ENCODE data around the gene RDX.
"Not testable (repeated sequence)": the region's sequence is repeated elsewhere in the genome, so short reads cannot be mapped to it uniquely, and the experiment has no call there.

Gene RDX

DNA sequence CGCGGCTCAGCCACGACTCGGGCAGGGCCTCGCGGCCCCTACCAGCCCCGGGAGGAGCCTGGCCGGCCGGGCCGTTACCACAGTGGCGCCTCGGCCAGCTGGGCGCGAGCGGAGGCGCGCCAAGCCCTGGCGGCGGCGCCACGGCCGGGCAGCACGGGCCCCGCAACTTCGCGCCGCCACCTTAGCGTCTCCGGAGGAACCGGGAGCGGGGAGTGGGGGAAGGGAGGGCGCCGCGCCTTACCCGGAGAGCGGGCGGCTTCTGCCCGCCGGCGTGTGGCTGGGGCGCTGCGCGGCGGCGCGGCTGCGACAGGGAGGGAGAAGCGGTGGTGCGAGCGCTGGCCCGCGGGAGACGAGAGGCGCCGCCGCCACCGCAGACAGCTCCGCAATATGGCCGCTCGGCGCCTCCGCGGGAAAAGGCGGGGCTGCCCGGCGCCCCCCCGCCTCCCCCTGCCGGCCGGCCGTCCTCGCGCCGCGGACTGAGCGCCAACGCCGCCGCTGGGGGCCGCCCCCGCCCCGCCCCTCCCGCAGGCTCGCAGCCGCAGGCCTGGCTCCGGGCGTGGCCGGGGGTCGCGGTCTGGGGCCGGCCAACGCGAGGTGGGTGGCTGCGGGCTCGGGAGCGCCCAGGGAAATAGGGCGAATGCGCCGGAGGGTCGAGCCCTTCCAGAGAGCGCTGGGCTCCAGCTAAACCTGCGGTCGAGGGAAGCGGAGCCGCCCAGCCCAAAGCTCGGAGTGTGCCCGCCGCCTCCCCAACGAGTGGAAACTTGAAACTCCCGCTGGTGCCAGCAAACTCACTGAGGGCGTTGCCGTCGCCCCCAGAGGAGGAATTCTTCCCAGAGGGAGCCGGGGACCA, at the start of gene RDX:
Gene RDX (minus strand): TSS at position 389 of the 850 bp plus-strand sequence. CDS start 16,922 bp downstream, outside the sequence.
- DNase-seq = no peak

DNA sequence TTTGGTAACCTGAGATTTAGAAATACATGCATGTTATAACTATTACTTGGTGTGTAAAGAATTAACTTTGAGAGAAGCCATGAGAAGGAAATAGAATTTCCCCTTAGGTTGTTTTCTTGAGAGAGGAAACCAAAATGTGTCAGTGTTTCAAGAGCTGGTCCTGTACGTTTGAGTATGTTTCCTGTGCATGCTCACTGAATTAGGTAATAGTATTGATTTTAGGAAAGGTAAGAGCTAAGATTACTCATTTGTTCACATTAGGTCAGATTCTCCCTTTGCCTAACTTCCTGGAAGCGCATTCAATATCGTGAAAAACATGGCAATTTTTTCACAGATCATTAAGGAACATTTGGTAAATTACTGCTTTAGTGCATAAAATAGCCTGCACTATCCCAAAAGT, 49.3 kb upstream of the RDX start:
- DNase-seq = no peak

DNA sequence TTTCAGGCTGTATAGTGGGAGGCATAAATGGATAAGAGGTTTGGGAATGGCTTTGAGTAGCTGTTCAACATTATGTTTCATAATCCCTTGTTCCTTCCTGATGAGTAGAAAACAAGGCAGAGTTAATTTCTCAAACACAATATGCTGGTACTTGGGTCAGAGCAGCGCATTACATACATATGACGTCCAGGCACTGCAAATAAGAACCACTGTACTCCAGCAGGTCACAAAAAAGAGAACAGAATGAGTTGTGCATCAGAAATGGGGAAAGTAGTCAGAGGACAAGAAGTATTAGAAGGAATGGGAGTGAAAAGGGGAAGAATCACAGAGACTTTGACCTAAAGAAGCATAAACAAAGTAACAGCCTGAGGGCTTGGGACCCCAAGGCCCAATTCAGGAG, 44.0 kb upstream of the RDX start:
- no peak for DNase-seq

DNA sequence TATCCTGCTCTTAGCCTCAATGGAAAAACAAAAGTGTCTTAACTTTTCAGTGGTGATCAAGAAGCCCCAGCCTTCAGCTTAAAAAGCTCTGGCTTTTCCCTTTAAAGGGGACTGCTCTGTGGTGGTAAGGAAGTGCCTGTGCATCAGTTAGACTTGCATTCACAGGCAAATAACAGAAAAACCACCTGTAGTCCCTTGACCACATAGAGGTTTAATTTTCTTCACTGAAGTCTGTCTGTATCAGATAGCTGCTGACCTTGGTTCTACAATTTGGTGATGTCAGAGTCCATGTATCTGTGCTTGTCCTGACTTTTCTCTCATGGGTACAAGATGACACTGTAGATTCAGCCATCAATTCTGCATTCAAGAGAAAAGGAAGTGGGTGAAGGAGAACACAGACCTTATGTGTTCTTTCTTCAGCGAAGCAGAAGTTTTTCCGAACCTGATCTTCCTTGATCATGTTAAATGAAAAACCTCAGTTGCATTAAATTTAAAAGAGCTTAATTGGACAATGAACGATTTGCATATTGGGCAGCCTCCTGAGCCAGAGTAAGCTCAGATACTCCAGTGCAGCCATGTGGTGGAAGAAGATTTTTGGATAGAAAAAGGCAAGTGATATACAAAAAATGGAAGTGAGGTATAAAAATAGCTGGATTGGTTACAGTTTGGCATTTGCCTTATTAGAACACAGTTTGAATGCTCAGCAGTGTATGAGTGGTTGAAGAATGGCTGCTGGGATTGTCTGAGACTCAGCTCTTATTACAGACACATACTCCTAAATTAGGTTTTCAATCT, 43.2 kb upstream of the RDX start:
- no peak for DNase-seq

DNA sequence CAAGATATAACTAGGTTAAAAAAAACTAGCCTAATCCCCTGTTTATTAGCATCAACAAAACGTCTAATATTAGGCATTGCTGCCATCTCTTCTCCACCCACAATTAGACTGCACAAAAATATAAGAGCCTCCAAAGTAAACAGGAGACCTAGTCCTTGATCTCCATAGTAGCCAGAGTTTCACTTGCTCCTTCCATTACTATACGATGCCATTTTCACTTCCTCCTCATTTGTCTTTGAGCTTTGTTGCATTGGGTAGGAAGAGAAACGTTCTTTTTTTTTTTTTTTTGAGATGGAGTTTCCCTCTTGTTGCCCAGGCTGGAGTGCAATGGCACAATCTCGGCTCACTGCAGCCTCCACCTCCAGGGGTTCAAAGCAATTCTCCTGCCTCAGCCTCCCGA, 42.3 kb upstream of the RDX start:
- no peak for DNase-seq

DNA sequence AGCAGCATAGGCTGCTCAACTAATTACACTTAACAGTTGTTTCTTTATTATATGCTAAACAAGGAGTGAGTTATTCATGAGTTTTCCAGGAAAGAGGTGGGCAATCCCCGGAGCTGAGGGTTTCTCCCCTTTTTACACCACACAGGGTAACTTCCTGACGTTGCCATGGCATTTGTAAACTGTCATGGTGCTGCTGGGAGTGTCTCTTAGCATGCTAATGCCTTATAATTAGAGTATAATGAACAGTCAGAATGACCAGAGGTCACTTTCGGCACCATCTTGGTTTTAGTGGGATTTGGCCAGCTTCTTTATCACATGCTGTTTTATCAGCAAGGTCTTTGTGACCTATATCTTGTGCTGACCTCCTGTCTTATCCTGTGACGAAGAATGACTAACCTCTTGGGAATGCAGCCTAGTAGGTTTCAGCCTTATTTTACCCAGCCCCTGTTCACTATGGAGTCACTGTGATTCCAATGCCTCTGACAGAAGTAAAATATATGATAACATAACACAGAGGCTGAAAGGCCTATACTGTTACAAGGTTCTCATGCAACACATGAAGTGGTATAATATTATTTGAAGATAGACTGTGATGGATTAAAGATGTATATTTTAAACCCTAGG, 41.3 kb upstream of the RDX start:
- no peak for DNase-seq

DNA sequence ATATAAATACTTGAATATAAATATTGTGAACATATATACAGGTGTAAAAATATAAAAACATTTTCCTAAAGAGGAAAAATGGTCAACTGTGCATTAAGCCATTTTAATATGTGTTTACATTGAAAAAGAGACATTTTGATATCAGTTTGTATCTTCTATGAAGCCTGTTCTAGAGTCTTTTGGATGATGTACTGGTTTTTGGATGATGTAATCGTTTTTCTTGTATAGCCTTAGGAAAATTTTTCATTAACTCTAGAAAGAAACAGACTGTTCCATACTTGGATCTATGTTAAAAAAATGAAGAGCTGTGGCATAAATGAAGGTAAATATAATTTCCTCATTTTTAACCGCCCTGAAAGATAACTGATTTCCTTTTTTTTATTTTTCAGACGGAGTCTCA, 39.6 kb upstream of the RDX start:
- DNase-seq = no peak

DNA sequence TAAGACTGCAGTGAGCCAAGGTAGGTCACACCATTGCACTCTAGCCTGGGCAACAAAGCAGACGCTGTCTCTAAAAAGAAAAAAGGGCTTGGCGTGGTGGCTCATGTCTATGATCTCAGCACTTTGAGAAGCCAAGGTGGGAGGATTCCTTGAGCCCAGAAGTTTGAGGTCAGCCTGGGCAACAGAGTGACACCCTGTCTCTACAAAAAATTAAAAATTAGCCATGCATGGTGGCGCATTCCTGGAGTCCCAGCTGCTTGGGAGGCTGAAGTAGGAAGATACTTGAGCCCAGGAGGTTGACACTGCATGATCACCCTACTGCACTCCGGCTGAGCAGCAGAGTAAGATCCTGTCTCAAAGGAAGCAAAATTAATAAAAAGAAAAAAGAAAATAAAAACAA, 38.9 kb upstream of the RDX start:
- no peak for DNase-seq

DNA sequence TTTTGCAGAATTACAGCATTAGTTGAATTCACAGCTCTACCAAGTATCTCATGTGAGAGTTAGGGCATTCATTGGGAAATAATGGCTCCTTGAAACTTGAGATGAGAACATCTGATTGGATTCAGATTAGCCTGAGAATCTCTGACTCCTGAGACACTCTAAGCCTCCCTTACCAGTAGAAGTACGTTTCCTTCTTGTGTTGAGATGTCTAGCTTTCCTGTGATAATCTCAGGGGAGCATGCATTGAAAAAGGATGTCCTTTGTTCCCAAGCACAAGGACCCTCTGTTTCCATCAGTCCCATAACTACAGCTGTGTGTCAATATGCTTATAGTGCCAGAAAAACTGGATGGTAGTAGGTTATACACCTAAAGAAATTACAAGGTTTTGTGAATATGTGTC, 35.2 kb upstream of the RDX start:
- DNase-seq = no peak

DNA sequence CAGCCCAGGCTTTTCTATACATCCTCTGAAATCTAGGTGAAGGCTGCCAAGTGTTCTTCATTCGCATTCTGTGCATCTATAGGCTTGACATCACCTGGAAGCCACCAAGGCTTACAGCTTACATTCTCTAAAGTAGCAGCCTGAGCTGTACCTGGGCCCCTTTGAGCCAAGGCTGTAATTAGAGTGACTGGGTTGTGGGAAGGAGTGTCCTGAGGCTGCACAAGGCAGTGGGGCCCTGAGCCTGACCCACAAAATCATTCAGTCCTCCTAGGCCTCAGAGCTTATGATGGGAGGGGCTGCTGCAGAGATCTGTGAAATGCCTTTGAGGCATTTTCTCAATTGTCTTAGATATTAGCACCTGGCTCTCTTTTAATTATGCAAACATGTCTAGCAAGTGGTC, 33.0 kb upstream of the RDX start:
- DNase-seq = no peak

DNA sequence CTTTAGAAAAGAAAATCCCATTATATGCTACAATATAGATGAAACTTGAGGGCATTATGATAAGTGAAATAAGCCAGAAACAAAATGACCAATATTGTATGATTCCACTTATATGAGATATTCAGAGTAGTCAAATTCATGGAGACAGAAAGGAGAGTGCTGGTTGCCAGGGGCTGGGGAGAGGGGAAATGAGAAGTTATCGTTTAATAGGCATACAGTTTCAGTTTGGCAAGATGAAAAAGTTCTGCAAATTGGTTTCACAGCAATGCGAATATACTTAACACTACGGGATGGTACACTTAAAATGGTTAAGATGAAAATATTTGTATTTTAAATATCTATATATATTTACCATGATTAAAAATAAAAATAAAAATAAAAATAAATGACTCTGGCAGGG, 31.1 kb upstream of the RDX start:
- DNase-seq = no peak

DNA sequence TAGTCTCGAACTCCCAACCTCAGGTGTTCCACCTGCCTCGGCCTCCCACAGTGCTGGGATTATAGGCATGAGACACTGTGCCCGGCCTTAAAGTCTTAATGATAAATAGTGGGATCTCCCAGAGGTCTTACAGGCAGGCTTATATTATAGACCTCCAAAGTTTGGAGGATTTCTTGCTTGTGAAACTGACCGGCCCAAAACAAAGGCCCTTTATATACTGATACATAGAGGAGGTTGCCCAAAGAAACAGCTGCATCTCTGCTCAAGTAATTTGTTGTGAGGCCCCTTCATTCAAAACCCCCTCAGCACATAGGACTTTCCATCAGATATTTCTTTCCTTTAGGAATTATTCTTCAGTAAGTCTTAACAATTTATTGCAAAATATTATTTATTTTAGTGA, 27.4 kb upstream of the RDX start:
- DNase-seq = no peak

DNA sequence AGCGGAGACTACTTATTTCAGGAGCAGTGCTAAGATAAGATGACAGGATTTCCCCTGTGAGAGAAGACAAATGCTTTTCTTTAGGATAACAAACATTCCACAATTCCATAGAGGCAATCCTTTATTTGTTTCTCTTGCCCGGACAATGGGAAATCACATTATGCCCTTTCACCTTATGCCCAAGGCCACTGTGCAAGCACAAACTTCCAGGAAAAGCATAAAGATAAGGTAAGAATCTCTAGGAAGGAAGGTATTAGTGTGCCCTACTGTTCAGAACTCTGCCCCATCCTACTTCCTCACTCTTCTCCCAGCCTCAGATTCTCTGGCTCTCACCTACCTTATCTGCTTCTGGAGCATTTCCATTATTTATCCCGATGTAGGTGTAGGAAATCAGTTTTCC, 23.1 kb upstream of the RDX start:
- DNase-seq = no peak

DNA sequence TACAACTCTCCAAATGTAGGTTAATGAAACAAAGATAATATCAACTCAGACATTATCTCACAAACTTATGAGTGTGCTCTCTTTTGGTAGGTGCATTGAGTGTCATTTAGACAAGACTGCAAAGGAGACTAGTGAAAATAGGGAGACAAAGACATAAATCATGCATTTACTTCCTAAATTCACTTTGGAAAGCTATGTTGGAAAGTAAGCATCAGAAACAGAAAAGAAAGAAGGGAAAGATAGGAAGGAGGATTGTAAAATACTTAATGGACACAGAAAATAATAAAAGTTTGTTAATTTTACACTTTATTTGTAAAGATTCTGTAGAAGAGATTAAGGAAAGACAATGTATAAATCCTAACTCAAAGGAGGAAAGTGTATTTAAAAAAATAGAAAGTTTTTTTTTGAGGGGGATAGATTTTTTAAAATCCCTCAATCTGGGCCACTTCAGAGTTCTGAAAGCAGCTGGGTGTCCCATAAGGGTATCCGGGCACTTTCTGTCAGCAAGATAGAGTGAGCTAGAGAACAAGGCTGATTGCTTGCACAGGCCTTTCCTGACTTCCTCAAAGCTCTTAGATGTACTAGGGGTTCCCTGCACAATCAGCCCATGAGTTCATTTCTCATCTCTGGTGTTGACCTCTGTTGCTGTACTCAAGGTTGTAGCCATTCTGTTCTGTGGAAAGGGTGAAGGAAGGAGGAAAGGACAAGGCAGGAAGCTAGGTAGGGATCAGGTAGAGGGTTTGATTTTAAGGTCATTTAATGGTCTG, 22.4 kb upstream of the RDX start:
- no peak for DNase-seq

DNA sequence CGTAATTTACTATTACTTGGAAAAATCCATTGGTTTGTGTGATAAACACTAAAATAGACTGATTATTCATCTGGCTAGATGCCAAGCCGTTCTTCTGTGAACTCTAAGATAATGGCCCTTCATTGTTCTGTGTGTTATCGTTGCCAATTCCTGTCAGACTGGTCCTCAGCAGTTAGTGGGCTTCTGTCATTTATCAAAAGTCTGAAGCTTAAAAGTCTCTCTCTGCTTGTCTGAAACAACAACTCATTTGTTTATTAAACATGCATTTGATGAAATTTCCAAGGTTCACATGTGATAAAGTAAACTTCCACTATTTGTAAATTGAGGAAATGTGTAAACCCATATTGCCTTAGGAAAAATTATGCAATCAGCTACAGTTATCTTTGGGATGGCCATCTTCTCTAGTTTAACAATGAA, 21.1 kb upstream of the RDX start:
- peak; percentile 37 for DNase-seq

DNA sequence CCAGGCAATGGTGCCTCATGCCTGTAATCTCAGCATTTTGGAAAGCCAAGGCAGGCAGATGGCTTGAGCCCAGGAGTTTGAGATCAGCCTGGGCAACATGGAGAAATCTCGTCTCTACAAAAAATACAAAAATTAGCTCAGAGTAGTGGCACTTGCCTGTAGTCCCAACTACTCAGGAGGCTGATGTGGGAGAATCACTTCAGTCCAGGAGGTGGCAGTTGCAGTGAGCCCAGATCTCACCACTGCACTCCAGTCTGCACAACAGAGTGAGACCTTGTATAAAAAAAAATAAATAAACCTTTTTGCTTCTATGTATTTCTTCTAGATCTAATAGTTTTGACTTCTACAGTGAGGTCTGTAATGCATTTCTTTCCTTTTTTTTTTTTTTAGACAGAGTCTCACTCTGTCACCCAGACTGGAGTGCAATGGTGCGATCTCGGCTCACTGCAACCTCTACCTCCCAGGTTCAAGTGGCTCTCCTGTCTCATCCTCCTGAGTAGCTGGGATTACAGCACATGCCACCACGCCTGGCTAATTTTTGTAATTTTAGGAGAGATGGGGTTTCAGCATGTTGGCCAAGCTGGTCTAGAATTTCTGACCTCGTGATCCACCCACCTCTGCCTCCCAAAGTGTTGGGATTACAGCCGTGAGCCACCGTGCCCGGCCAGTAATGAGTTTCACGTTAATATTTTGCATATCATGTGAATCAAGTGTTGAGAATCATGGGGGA, 18.1 kb upstream of the RDX start:
- no peak for DNase-seq

DNA sequence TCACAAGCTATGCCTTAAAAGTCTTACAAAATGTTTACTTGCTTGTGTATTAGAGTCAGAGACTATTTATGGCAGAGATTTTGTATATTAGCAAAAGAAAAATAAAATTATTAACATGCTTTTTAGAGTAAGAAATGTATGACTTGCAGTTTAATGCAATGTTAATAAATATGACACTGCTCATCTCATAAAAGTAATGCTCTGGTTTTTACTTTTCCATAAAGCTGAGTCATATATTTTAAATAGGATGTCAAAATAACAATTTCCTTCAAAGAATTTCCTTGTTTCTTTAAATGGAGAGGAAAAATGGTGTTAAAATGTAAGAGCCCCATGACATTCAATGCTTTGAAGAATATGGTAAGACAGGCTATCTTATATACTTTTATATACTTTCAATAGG, 16.3 kb upstream of the RDX start:
- DNase-seq = no peak

DNA sequence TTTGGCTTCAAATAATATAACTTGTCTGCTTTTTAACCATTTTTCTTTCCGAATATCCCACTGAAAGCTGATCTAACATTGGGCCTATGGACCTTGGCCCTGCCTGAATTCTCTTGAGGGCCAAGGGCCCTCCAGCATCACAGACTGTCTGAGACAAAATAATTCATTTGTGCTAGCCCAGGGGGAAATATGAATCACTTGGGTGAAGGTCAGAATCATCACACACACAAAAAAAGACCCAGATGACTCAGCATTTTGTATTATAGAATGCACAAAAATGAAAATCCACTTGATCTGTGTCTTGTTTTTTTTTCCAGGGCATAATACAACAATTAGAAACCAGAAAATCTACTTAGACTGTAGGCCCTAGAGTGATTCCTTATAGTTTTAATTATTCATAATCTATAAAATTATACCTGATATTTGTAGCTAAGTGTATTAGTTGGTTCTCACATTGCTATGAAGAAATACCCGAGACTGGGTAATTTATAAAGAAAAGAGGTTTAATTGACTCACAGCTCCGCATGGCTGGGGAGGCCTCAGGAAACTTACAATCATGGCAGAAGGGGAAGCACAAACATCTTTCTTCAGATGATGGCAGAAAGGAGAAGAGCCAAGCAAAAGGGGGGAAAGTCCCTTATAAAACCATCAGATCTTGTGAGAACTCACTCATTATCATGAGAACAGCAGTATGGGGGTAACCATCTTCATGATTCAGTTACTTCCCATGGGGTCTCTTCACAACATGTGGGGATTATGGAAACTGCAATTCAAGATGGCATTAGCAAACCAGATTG, 15.6 kb upstream of the RDX start:
- no peak for DNase-seq

DNA sequence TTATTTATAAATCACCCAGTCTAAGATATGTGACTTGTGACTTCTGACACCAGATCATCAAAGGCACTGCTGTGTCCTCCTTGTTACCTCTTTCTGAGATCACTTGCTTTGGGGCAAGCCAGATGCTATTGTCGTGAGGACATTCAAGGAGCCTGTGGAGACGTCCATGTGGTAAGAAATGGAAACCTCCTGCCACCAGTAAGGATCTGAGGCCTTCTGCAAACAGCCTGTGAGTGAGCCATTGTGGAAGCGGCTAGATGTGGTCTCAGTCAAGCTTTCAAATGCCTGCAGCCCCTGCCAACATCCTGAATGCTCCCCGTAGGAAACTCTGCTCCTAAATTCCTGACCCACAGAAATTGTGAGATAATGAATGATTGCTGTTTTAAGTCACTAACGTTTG, 11.7 kb upstream of the RDX start:
- DNase-seq = no peak

DNA sequence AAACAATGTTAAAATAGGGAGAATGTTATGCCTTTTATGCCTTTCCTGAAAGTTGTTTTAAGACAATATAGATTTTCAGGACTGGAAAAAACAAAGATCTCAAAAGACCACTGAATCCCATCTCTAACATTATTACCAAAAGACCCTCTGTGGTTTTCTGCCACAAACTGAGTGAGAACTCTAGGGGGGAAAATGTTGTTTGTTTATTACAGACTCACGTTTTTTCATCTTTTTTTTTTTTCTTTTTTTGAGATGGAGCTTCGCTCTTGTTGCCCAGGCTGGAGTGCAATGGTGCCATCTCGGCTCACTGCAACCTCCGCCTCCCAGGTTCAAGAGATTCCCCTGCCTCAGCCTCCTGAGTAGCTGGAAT, 9.6 kb upstream of the RDX start:
- DNase-seq = not testable (repeated sequence)

DNA sequence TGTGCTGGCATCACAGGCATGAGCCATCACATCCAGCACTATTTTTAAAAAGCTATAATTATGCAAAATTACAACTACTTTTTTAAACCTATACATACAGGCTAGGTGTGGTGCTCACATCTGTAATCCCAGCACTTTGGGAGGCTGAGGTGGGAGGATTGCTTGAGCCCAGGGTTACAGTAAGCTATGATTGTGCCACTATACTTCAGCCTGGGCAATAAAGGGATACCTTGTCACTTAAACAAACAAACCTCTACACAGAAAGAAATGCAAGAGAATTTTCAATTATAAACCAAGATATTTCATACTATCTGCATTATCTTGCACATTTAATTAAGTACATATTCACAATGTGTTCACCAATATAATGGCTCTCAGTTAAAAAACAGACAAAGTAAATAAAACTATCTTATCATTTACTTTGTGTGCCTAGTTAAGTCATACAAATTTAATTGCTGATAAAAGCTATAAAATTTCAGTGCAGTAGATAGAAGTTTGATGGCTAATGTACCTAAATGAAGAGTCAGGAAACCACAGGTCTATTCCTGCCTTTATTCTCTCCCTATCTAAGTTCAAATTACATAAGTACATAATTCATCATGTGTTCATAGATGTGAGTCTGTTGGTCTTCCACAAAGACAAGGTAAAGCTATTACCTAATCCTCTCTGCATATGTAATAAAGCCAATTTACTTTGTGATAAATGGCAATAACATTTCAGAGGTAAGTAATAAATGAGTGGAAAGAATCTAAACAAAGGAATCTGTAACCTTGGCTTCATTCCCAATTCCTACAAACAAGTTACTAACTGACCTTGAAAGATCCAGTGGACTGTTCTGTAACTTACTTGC, 9.0 kb upstream of the RDX start:
- peak; percentile 91 for DNase-seq

Measured in NCI-H1436 treated with DMSO at 0.1 percent for 48 hours (cell line).